Endothelial cell of umbilical vein (primary cell): ENCODE results near the gene ATP1B3. TPM values are rescaled to one million over a fixed set of nuclear protein-coding genes. Genes with fewer than 3 reads are reported as not detected.

Experiments used
- BruUV-seq: library from RNA; stranded (reverse); fragments of 400-500 nt; replicated peaks from 2 replicates; lab custom pipeline; 2021; lab: Mats Ljungman, UMichigan
- CTCF ChIA-PET: fragments of 300-600, 350-600 bp; sonication (Branson Sonifier 250); formaldehyde crosslinking; loops from one replicate; lab custom pipeline; 2021; ENCODE audit warnings: antibody characterized with exemption, inconsistent platforms; lab: Charles Lee
- POLR2A ChIA-PET: fragments of 300-600, 350-600 bp; sonication (Branson Sonifier 250); formaldehyde crosslinking; loops from one replicate; lab custom pipeline; 2021; ENCODE audit warnings: antibody characterized with exemption, inconsistent platforms; lab: Charles Lee
- DNase-seq: peaks from one replicate; pipeline ENCODE4 v3.0.0-alpha.2; 2011; ENCODE audit warnings: low read depth, low spot score
- FAIRE-seq: peaks from 2 replicates; lab custom pipeline; 2011; peaks lifted over from hg19 to GRCh38; lab: Jason Lieb, UNC
- H2AFZ ChIP-seq: 2 replicates; pipeline ENCODE4 v1.6.0; 2012; ENCODE audit warnings: low read depth, low read length, control low read depth, inconsistent platforms
- H3K27ac ChIP-seq: 2 replicates; pipeline ENCODE4 v1.5.1; 2011; ENCODE audit warnings: low read depth, mild to moderate bottlenecking, control low read depth, low read length, moderate library complexity; ENCODE audit not compliant: insufficient read depth
- H3K27me3 ChIP-seq, 2 experiments: 2 replicates each; pipeline versions ENCODE4 v1.6.0 to v1.6.1; 2011; ENCODE audit warnings: low read length in 2 of 2, mixed read lengths in 1 of 2; ENCODE audit not compliant: control insufficient read depth in 2 of 2, insufficient read depth in 2 of 2
- H3K36me3 ChIP-seq, 2 experiments: 2 replicates in 1 of 2; 3 replicates in 1 of 2; pipeline ENCODE4 v1.5.1; 2011; ENCODE audit warnings: low read length in 2 of 2, mild to moderate bottlenecking in 1 of 2, moderate library complexity in 1 of 2; ENCODE audit not compliant: control insufficient read depth in 2 of 2, insufficient read depth in 2 of 2; ENCODE audit errors: extremely low read depth in 1 of 2
- H3K4me1 ChIP-seq: 3 replicates; pipeline ENCODE4 v1.5.1; 2011; ENCODE audit warnings: mild to moderate bottlenecking, low read length; ENCODE audit not compliant: control insufficient read depth, insufficient read depth; ENCODE audit errors: extremely low read depth
- H3K4me2 ChIP-seq: 2 replicates; pipeline ENCODE4 v1.6.1; 2011; ENCODE audit warnings: low read length, control low read depth, mixed read lengths; ENCODE audit not compliant: insufficient read depth
- H3K4me3 ChIP-seq, 3 experiments: fragments of 200-600 bp in 1 of 3; sonication (generic), shearing (Covaris generic) in 1 of 3; replicated peaks in 1 of 3; 2 replicates each; pipeline ENCODE4 v1.5.1; 2011 to 2016; ENCODE audit warnings: control low read depth in 3 of 3, low read length in 3 of 3, mild to moderate bottlenecking in 2 of 3, inconsistent platforms in 1 of 3, low read depth in 1 of 3, moderate library complexity in 1 of 3; ENCODE audit not compliant: insufficient read depth in 1 of 3
- H3K79me2 ChIP-seq: 2 replicates; pipeline ENCODE4 v1.6.0; 2012; ENCODE audit warnings: low read length, inconsistent platforms; ENCODE audit not compliant: control insufficient read depth, insufficient read depth
- H3K9ac ChIP-seq: replicated peaks from 2 replicates; pipeline ENCODE3; 2011; ENCODE audit warnings: low read length, control low read depth; ENCODE audit not compliant: insufficient read depth; ENCODE audit errors: extremely low read depth
- H3K9me1 ChIP-seq: replicated peaks from 3 replicates; pipeline ENCODE4 v1.6.0; 2011; ENCODE audit warnings: mild to moderate bottlenecking, low read length; ENCODE audit not compliant: control insufficient read depth, insufficient read depth; ENCODE audit errors: extremely low read depth
- H3K9me3 ChIP-seq: replicated peaks from 2 replicates; pipeline ENCODE4 v1.5.1; 2012; ENCODE audit warnings: low read length, inconsistent platforms; ENCODE audit not compliant: control insufficient read depth, insufficient read depth
- H4K20me1 ChIP-seq: replicated peaks from 2 replicates; pipeline ENCODE3; 2011; ENCODE audit warnings: mild to moderate bottlenecking, low read length; ENCODE audit not compliant: control insufficient read depth, insufficient read depth; ENCODE audit errors: extremely low read depth
- CTCF ChIP-seq, 2 donors: IDR thresholded peaks; 1 replicate in 1 of 2; 2 replicates in 1 of 2; pipeline ENCODE4 v1.5.1; 2011; ENCODE audit warnings: low read length in 2 of 2, mild to moderate bottlenecking in 2 of 2, moderate library complexity in 2 of 2, control low read depth in 1 of 2, inconsistent platforms in 1 of 2, low read depth in 1 of 2; ENCODE audit not compliant: insufficient read depth in 1 of 2; ENCODE audit errors: extremely low read depth in 1 of 2
- EZH2 ChIP-seq: IDR thresholded peaks from 2 replicates; pipeline ENCODE4 v1.6.1; 2012; ENCODE audit warnings: borderline replicate concordance, low read depth, mild to moderate bottlenecking, moderate library complexity, low read length, inconsistent platforms; ENCODE audit not compliant: severe bottlenecking
- FOS ChIP-seq: IDR thresholded peaks from 2 replicates; pipeline ENCODE4 v1.6.1; 2011; ENCODE audit warnings: mild to moderate bottlenecking, low read length, moderate library complexity, borderline replicate concordance; ENCODE audit not compliant: insufficient read depth
- GATA2 ChIP-seq: IDR thresholded peaks from 2 replicates; pipeline ENCODE4 v1.7.0; 2011; ENCODE audit warnings: low read depth, mild to moderate bottlenecking, moderate library complexity, mixed read lengths, low read length; ENCODE audit not compliant: insufficient read length, insufficient read depth
- JUN ChIP-seq: IDR thresholded peaks from 2 replicates; pipeline ENCODE4 v1.6.1; 2011; ENCODE audit warnings: borderline replicate concordance, low read depth; ENCODE audit not compliant: insufficient read length, insufficient read depth
- MYC ChIP-seq: IDR thresholded peaks from one replicate; pipeline ENCODE4 v1.6.1; 2011; ENCODE audit warnings: mild to moderate bottlenecking, low read depth, low read length
- POLR2A ChIP-seq: IDR thresholded peaks from 2 replicates; pipeline ENCODE4 v1.6.1; 2012; ENCODE audit warnings: low read depth, mild to moderate bottlenecking, control low read depth, low read length
- POLR2AphosphoS5 ChIP-seq: IDR thresholded peaks from 2 replicates; pipeline ENCODE4 v1.6.1; 2012; ENCODE audit warnings: low read depth, mild to moderate bottlenecking, control low read depth, low read length, moderate library complexity; ENCODE audit not compliant: insufficient read depth
- dilution Hi-C: fragments of 300-500 bp; cut with MboI; formaldehyde crosslinking; loops from one replicate; pipeline ENCODE4 v1.15.0; 2019; ENCODE audit warnings: low sequenced_read_pairs; ENCODE audit not compliant: extremely low pct_ligation_motif_present
- intact Hi-C: fragments of 100-400 bp; cut with micrococcal nuclease; formaldehyde crosslinking; loops from one replicate; pipeline ENCODE4 v1.10.0; 2022
- polyA plus RNA-seq, 4 experiments: library from polyadenylated mRNA; depleted of rRNA in 3 of 4; stranded (reverse) in 3 of 4; unstranded in 1 of 4; fragments of >200 nt; gene quantifications; 2 replicates each; pipeline versions ENCODE4 v1.2.1 to v1.2.3, GENCODE V29; 2011 to 2012; ENCODE audit warnings: missing spikeins in 1 of 4
- total RNA-seq: library from RNA; stranded (reverse); gene quantifications from 2 replicates; pipeline ENCODE4 v1.2.3, GENCODE V29; 2021
- TF ChIP-seq, protein P1 (sequence below): IDR thresholded peaks from 2 replicates; pipeline ENCODE4 v1.6.1; 2011; ENCODE audit not compliant: insufficient read depth, insufficient read length

ATP1B3 gene
- total and polyA plus RNA-seq, 2 donors (not counting 3 experiments of a cell fraction or from before 2014, with no cell fraction given): 227 to 279 TPM

- ChIA-PET CTCF (interaction anchor here (2.3 kb wide), 1 partner anchor 31 kb away, joined by 8 read pairs; no protein-coding TSS in a partner anchor), POLR2A (no interaction called here)
- Histone ChIP-seq H3K27me3 (no peaks in the 10 kb centered on the region), H3K9me1 (no peaks in the 10 kb centered on the region), H3K36me3 (no peaks in the 10 kb centered on the region), H3K4me2 (no peak overlapping the region), H3K27ac (no peak overlapping the region), H4K20me1 (no peaks in the 10 kb centered on the region), H3K79me2 (no peaks in the 10 kb centered on the region), H2AFZ (no peak overlapping the region), H3K9me3 (no peaks in the 10 kb centered on the region), H3K4me3 (no peak overlapping the region), H3K4me1 (peaks cover 22% of the 10 kb centered on the region), H3K9ac (no peak overlapping the region)
- dilution Hi-C loops: no loop called here
- no peak for TF ChIP-seq JUN
- no peak for TF ChIP-seq FOS
- TF ChIP-seq CTCF (IDR thresholded peaks at IDR 0.05; ENCODE audit: extremely low read depth in 1 of 2, insufficient read depth in 1 of 2, low read depth in 1 of 2, low read length in 2 of 2): no peak
- TF ChIP-seq POLR2A: no peak
- TF ChIP-seq GATA2: no peak
- TF ChIP-seq EZH2: no peak
- TF ChIP-seq, protein P1, sequence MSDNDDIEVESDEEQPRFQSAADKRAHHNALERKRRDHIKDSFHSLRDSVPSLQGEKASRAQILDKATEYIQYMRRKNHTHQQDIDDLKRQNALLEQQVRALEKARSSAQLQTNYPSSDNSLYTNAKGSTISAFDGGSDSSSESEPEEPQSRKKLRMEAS: no peak
- no peak for TF ChIP-seq POLR2AphosphoS5
- no peak for TF ChIP-seq MYC
- no TSS peak for BruUV-seq
- DNase-seq: no peak
- FAIRE-seq: no peak
- intact Hi-C loops: no loop called here
Observed at GRCh38 chr3:141844108-141844507, 32.3 kb upstream of the ATP1B3 start.
